HG03060 (cell line): ENCODE data around the gene IKZF4.
"Not testable (repeated sequence)": the region's sequence is repeated elsewhere in the genome, so short reads cannot be mapped to it uniquely, and the experiment has no call there.

ENCODE experiments used
- ATAC-seq: cut with Tn5 transposase; IDR thresholded peaks from one replicate; pipeline ENCODE4 v1.9.1; 2021; ENCODE audit warnings: low read depth, moderate number of reproducible peaks; ENCODE audit not compliant: unreplicated experiment

IKZF4 gene

DNA sequence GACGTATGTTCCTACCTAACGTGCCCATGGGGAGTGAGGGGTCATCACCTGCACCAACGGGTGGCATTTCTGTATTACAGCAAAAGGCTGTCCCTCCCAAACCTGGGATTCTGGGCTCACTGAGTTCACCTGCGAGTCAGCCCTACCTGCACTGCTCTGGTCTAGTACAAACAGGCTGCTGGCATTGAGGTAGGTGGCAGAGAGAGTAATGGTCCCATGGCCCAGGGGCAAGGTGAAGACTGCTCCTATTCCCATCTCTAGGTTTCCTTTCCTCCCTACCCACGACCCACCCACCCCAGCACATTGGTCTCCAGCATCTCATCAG is 23.3 kb upstream of the IKZF4 start:
- no peak for ATAC-seq

DNA sequence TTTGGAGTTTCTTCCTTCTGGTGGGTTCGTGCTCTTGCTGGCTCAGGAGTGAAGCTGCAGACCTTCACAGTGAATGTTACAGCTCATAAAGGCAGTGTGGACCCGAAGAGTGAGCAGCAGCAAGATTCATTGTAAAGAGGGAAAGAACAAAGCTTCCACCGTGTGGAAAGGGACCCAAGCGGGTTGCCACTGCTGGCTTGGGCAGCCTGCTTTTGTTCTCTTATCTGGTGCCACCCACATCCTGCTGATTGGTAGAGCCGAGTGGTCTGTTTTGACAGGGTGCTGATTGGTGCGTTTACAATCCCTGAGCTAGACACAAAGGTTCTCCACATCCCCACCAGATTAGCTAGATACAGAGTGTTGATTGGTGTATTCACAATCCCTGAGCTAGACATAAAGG is 21.3 kb upstream of the IKZF4 start:
- not testable (repeated sequence) for ATAC-seq

DNA sequence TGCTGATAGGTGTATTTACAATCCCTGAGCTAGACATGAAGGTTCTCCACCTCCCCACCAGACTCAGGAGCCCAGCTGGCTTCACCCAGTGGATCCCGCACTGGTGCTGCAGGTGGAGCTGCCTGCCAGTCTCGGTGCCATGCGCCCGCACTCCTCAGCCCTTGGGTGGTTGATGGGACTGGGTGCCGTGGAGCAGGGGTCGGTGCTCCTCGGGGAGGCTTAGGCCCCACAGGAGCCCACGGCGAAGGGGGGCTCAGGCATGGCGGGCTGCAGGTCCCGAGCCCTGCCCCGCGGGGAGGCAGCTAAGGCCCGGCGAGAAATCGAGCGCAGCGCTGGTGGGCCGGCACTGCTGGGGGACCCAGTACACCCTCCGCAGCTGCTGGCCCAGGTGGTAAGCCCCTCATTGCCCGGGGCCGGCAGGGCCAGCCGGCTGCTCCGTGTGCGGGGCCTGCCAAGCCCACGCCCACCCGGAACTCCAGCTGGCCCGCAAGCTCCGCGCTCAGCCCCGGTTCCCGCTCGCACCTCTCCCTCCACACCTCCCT is 20.8 kb upstream of the IKZF4 start:
- not testable (repeated sequence) for ATAC-seq

DNA sequence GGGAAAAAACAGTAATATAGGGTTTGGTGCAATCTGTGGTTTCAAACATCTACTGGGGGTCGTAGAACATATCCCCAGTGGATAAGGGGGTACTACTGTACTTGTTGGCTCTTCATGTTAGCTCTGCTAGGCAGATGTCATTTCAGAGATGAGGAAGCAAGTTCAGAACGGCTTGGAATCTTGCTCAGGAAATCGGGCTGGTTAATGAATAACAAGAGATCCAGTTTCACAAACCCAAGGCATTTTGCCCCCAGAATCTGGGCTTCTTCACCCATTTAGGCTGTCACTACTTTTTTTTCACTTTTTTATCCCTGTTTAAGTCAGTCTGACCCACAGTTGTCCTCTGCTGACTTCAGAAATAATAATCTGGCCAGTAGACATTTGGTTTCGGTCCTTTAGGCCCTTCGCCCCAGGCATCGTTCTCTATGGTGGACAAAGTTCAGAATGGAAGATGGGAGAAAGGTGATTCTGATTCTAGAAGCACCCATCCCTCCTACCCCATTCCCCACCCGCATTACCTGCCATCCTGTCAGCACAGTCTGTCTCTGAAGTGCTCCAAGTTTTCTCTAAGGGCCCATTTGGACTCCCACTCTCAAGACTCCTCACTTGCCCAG is 19.2 kb upstream of the IKZF4 start:
- ATAC-seq: no peak

DNA sequence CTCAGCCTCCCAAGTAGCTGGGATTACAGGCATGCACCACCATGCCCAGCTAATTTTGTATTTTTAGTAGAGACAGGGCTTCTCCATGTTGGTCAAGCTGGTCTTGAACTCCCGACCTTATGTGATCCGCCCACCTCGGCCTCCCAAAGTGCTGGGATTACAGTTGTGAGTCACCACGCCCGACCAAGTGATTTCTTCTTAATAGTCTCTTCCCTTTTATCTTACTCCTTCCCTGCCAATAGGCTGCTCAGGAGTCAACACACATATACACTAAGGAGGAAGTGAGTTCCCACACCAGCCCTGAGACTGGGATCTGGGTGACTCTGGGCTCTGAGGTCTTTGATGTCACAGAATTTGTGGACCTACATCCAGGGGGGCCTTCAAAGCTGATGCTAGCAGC is 17.5 kb upstream of the IKZF4 start:
- ATAC-seq: not testable (repeated sequence)

DNA sequence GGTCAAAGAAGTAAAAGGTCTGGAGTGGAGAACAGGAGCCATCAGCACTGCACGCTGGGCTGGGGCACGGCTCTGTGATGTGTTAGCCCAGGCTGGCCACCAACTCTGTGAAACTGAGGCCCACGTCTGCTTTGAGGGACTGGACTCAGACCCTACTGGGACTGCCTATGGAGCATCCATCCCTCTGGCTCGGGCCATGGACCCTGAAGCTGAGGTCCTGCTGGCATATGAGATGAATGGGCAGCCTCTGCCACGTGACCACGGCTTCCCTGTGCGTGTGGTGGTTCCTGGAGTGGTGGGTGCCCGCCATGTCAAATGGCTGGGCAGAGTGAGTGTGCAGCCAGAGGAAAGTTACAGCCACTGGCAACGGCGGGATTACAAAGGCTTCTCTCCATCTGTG is 16.6 kb upstream of the IKZF4 start:
- no peak for ATAC-seq

DNA sequence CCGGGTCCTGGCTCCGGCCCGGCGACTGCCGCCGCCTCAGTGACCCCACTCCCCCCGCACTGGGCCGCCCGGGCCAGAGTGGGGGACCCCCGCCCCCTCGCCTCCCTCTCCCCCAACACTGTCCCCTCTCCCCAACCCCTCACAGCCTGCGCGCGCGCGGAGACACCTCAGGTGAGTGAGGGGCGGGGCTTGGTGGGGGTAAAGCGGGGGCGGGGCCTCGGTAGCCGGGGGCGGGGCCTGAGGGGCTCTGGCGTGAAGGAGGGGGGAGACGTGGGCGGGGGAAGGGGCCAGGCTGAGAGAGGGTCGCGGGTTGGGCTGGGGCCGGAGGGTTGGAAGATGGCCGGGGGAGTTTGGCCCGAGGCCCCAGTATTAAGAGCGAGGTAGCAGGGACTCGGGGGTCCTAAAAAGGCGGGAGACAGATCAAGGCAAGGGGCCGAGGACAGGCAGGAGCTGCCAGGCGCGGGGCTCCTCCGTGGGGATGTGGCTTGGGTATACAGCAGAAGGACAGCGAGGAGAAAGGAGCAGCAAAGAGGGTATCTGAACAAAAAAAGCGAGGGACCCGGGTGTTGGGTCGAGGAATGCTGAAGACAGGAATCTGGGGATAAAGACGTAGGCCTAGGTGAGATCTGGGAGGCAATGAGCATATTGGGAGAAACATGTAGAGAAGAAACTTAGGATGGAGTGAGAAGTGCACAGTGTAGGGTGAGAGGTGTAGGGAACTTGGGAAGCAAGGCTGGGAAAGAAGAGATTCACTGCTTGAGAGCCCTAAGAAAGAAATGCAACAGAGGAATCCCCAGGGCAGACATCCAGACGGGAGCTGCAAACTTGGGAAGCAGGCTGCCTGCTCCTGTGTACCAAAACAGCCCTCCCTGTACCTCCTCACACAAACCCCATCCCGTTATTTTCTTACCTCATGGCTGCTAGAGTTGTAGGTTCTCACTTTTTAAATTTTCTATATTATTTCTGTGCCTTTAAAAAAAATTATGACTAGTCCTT is 13.0 kb upstream of the IKZF4 start:
- no peak for ATAC-seq

DNA sequence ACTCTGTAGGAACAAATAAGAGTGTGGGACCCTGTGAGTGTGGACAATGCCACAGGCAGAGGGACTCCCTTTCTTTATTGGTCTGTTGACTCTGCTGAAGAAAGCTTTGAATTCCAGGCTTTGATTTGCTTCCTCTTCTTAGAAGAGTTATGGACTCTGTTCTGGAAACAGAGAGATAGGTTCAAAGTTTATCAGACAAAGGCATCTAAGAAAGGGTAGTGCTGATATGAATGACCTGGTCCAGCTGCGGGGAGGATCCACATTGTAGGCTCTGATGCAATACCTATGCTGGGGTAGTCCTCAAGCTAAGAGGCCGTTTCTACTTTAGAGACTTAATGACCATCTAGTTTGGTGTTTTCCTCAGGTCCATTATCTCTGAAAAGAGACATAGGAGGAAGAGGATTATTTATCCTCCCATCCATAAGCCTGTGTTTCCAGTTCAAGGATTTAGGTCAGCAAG is 10.7 kb upstream of the IKZF4 start:
- no peak for ATAC-seq

DNA sequence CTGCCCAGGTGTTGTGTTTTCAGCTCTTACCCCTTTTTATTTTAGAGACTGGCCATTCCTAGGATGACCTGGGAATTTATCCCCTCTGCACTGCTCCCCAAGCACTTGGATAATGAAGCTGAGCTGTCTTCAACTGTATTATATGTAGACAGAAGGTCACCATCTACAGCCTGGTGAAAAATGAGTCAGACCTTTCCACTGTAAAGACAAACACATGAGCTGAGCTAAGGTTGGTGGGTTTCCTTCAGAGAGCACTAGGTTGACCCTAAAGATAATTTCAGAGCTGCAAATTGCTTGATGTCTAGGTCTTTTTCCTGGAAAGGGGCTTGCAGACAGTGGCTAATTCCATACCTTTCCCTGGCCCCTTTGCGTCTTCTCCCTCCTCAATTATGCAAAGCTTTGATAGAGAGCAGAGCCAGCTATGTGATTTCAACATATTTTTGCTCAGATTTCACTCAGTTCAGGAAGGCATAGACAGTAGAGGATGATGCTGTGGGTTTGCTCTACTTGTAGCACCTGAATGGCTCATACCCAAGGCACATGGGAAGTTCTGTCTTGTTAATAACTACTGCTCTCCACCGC is 9.2 kb upstream of the IKZF4 start:
- ATAC-seq: no peak

DNA sequence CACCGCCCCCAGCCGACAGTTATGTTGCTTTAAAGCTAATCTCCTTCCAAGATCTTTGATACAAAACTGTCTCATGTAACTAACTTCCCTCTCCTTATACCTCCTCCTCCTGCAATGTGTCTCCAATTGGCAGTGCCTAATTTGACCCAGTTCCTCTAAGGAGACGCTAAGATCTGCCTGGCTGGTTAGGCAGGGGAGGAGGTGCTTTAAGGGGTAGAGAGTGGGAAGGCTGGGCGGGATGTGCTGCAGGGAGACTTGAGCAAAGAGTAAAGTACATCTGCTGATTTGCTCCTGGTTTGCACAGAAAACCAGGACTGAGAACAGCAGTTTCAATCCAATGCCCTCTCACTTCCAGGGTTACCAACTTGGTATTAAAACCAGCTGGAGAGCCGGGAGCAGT is 7.4 kb upstream of the IKZF4 start:
- no peak for ATAC-seq

DNA sequence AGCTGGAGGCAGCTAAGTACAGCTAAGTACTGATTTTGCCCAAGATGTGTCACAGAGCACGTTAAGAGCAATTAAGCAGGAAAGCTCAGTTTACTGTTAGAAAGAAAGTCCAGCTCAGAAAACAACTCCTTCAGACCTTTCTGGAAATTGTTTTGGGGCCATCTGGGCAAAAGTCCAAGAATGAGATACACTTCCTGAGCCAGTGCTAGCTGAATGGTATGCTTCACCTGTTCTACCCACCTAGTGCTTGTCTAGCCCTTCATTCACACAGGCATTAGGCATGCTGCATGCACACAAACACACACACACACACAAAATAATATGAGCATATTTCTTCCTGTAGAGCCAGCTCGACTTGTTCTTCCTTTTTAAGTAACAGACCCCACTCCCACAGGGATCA is 6.6 kb upstream of the IKZF4 start:
- no peak for ATAC-seq

DNA sequence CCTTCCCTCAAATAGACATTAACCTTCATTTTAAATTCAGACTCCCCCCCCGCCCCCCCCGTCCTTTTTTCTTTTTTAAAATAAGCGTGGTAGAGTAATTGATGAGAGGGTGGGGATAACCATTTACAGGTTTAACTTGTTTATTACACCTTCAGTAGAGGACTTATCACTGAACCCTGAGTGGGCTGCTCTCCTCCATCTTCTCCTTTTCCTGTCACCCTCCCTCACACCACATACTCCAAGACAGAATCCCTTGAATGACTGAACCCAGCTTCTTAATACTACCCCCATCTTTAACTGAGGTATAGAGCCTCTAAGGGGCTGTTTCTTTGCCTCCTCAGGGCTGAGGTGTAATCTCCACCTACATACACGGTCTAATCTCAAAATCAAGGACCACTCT is 3.7 kb upstream of the IKZF4 start:
- no peak for ATAC-seq

DNA sequence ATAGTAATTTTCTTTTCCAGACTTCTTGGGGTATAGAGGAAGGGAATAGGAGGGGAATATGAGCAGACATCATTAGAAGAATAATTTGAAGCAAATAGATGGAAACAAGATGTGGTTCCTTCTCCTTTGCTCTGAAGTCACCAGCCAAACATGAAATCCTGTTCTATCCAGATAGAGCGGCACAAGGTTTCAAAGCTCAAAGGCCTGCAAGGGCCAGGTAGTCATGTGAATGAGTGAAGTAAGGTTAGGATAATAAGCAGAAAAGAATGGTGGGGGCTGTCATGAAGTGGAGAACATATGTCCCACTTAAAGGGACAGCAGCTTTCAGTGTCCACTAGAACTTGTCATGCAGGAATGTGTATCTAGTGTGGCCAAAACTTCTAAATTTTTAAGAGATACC is 2.5 kb upstream of the IKZF4 start:
- ATAC-seq: no peak

DNA sequence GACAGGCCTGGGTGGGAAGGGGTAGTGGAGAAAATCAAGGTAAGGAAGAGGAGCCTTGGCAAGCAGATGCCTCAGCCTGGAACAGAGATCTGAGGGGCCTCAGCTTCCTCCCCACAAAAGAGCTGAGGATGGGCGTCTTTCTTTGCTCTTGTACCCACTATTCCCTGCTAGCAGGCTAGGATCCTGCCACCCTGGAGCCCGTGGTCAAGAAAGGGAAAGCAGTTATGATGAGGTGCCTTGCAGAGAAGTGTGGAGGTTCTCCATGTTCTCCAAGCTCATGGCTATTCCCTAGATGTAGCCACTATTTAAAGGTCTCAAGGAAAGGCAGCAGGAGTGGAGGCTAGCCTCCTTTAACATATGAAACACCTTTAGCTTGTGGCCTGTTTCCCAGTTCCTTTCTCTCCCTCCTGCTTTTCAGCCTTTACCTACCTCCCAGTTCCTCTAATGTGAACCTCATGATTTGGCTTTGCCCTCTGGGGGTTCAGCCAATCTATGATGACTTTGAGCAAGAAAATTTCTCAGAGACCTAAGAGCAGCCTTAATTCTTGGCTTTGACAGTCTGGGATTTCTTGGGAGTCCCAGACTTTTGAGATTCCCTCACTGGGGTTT is 1.1 kb downstream of the IKZF4 start:
- ATAC-seq: no peak

DNA sequence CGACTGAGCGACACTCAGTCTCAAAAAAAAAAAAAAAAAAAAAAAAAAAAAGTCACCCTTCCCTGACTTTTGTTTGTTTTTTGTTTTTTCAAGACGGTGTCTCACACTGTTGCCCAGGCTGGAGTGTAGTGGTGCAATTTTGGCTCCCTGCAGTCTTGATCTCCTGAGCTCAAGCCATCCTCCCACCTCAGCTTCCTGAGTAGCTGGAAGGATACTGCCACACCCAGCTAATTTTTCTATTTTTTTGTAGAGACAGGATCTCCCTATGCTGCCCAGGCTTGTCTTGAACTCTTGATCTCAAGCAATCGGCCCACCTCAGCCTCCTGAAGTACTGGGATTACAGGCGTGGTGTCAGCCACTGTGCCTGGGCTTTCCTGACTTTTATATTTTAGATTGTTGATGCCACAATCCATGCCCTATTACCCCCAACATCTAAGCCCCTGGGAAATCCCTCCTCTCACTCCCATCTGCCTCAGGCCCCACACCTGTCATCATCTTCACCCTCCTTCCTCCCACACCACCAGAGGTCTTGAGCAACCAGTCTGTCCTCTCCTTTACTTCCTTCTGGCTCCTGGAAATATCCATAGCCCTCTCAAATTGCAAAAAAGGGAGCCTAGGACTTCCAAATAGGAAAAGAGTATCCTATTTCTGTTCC is 7.8 kb downstream of the IKZF4 start:
- ATAC-seq: no peak

DNA sequence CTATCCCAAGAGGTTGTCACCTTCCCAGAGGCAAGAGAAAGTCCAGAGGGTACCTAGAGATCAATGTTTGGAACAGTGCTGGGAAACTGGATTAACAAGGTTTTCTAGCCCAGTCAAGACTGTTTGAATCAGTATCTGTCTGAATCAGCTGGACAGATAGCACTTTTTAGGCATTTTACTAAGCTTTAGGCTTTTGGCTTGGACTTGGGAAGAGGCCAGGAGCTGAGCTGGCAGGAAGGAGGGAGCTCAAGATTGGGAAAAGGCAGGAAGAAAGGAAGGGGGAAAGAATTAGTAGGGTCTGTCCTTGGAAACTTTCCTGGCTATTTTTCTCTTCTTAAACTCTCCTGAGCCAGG is 8.3 kb downstream of the IKZF4 start:
- no peak for ATAC-seq

DNA sequence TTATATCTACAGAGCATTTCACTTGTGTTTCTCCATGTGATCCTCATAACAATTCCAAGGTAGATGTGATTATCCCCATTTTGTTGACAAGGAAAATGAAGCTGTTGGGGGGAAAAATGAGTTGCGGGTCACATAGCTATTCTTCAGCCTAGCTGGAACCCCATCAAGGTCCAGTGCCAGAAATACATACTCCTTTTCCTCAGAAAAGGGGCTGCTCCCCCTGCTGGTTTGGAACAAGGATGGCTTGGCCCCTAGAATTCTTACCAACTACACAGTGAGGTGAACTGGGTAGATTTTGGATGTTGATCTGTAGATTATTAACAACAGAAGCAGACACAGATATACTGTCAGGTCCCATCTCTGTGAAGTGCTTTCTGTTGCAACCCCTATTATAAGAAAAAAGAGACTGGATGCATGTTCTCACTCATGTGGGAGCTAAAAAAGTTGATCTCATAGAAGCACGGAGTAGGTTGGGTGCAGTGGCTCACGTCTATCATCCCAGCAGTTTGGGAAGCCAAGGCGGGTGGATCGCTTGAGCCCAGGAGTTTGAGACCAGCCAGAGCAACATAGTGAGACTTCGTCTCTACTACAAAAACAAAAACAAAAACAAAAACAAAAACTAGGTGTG is 8.9 kb downstream of the IKZF4 start:
- ATAC-seq: no peak

DNA sequence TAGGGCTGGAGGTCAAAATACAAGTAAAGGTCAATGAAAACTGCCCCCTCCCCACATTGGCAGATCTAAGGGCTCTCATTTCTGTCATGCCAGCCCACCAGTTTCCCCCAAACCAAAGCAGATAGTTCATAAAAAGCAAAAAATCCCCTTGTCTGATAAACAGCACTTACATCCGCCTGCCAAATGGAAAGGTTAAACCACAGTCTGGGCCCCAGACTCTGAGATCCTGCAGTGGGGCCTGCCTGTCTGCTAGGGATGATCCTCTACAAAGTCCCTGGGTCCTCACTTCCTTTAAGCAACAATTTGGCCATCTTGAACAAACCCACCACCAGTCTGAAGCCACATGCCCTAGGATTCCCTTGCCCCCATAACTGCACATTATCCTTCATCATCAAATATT is 11.1 kb downstream of the IKZF4 start:
- no peak for ATAC-seq

DNA sequence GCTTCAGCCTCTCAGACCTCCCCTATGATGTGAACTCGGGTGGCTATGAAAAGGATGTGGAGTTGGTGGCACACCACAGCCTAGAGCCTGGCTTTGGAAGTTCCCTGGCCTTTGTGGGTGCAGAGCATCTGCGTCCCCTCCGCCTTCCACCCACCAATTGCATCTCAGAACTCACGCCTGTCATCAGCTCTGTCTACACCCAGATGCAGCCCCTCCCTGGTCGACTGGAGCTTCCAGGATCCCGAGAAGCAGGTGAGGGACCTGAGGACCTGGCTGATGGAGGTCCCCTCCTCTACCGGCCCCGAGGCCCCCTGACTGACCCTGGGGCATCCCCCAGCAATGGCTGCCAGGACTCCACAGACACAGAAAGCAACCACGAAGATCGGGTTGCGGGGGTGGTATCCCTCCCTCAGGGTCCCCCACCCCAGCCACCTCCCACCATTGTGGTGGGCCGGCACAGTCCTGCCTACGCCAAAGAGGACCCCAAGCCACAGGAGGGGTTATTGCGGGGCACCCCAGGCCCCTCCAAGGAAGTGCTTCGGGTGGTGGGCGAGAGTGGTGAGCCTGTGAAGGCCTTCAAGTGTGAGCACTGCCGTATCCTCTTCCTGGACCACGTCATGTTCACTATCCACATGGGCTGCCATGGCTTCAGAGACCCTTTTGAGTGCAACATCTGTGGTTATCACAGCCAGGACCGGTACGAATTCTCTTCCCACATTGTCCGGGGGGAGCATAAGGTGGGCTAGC is 13.9 kb downstream of the IKZF4 start:
- no peak for ATAC-seq
